HepG2 (cell line): ENCODE results near the gene DCDC1. TPM values are rescaled to one million over a fixed set of nuclear protein-coding genes. Genes with fewer than 3 reads are reported as not detected.

Experiments used
- CBFB ChIP-seq: sonication (generic); formaldehyde crosslinking; IDR thresholded peaks from 2 replicates; pipeline ENCODE4 v1.4.0; 2020; ENCODE audit warnings: missing genetic modification reagents
- IKZF4 ChIP-seq: sonication (generic); formaldehyde crosslinking; IDR thresholded peaks from 2 replicates; pipeline ENCODE4 v1.5.1; 2020; ENCODE audit warnings: borderline replicate concordance, mild to moderate bottlenecking, low read depth, missing genetic modification reagents; ENCODE audit errors: not compliant biosample characterization
- SMAD9 ChIP-seq: sonication (generic); formaldehyde crosslinking; IDR thresholded peaks from 2 replicates; pipeline ENCODE4 v1.5.1; 2020; ENCODE audit warnings: mild to moderate bottlenecking, missing genetic modification reagents
- TARDBP ChIP-seq: sonication (generic); formaldehyde crosslinking; IDR thresholded peaks from 2 replicates; pipeline ENCODE4 v1.8.0; 2022; ENCODE audit warnings: mild to moderate bottlenecking, missing genetic modification reagents
- ZC3H4 ChIP-seq: sonication (generic); formaldehyde crosslinking; IDR thresholded peaks from 2 replicates; pipeline ENCODE4 v1.4.0; 2020; ENCODE audit warnings: missing genetic modification reagents, borderline replicate concordance
- ZNF816 ChIP-seq: sonication (generic); formaldehyde crosslinking; IDR thresholded peaks from 2 replicates; pipeline ENCODE4 v1.8.0; 2022; ENCODE audit warnings: missing genetic modification reagents, mild to moderate bottlenecking, borderline replicate concordance
- polyA plus RNA-seq, 8 experiments: library from polyadenylated mRNA; depleted of rRNA in 3 of 8; stranded (reverse) in 7 of 8; unstranded in 1 of 8; fragments of >200 nt; fragmentation: Illumina TruSeq in 4 of 8; extraction: Trizol in 4 of 8; gene quantifications; 2 replicates each; pipeline versions ENCODE4 v1.2.1 to v1.2.3, GENCODE V29; 2011 to 2016; ENCODE audit warnings: low read depth in 4 of 8, missing spikeins in 1 of 8, mixed read lengths in 1 of 8; ENCODE audit not compliant: insufficient read depth in 1 of 8
- total RNA-seq, 5 experiments: library from RNA; depleted of rRNA; stranded (reverse); fragments of >200 nt; fragmentation: Illumina TruSeq; extraction: Trizol; gene quantifications; 2 replicates each; pipeline ENCODE4 v1.2.3, GENCODE V29; 2016; ENCODE audit warnings: low read depth in 1 of 5
- TF ChIP-seq, protein P1 (sequence below): sonication (generic); formaldehyde crosslinking; IDR thresholded peaks from 2 replicates; pipeline ENCODE4 v1.8.1; 2023; ENCODE audit warnings: missing genetic modification reagents, inconsistent platforms, borderline replicate concordance
- TF ChIP-seq, protein P2 (sequence below): sonication (generic); formaldehyde crosslinking; IDR thresholded peaks from 2 replicates; pipeline ENCODE4 v1.5.1; 2020; ENCODE audit warnings: mild to moderate bottlenecking, moderate library complexity, missing genetic modification reagents
- TF ChIP-seq, protein P3 (sequence below): sonication (generic); formaldehyde crosslinking; IDR thresholded peaks from 2 replicates; pipeline ENCODE4 v1.5.0; 2020; ENCODE audit warnings: missing genetic modification reagents

Gene DCDC1
- total and polyA plus RNA-seq, 2 of the 13 experiments (the other 11 are each of a cell fraction or from before 2014, with no cell fraction given), result 0.12 to 0.27 TPM

DNA sequence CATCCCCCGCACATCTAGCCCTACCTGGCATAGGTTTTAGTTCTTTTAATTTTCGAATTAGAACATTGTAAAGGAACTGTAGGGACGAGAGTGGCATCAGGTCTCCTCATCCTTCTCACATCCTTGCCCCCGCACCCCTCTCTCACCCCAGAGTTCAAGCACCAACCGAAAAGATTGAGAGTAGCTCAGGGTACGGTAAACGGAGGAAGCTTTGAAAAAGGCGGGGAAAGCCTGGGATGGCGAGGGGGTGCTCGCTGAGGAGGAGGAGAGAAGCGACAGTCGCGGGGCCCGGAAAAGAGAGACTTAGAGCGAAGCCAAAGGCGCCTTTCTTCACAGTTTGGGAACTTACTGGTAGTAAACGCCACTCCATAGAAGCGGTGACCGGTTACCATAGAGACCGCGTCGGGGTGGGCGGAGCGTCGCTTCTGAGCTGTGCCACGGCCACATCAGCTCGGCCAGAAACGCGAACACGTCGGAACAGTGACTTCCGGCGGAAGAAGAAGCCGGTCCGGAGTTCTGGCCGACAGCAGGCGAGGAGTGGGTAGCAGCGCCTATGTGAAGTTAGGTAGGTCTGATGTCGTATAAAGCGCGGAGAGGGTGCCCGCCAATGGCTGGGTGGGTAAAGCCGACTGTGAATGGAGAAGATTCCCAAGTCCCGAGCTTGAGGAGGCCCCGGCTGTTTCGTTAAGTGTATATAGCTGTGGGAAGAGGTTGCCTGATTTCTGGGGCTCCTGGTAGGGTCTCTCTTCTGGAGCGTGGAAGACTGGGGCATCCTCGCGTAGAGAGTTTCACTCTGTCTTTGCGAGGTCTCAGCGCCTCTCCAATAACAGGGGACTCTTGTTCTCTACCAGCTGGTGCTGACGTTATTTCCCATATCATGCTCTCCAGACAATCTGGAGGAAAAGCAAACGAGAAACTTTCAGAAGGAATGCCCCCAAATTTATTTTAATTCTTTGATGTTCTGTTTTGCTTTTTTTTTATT lies at the start of gene DCDC1, which contains the start of gene DNAJC24 (continued):
- TF ChIP-seq TARDBP (CRISPR knock-in tag), result peak; percentile 78
- TF ChIP-seq, protein P1, sequence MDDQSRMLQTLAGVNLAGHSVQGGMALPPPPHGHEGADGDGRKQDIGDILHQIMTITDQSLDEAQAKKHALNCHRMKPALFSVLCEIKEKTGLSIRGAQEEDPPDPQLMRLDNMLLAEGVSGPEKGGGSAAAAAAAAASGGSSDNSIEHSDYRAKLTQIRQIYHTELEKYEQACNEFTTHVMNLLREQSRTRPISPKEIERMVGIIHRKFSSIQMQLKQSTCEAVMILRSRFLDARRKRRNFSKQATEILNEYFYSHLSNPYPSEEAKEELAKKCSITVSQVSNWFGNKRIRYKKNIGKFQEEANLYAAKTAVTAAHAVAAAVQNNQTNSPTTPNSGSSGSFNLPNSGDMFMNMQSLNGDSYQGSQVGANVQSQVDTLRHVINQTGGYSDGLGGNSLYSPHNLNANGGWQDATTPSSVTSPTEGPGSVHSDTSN (CRISPR knock-in tag), result no peak
- peak; percentile 58; the same call in 1 of the 2 replicates for TF ChIP-seq CBFB (CRISPR knock-in tag)
- no peak for TF ChIP-seq ZC3H4 (CRISPR knock-in tag)
- TF ChIP-seq SMAD9 (CRISPR knock-in tag), result no peak
- TF ChIP-seq ZNF816 (CRISPR knock-in tag), result no peak
- TF ChIP-seq, protein P2, sequence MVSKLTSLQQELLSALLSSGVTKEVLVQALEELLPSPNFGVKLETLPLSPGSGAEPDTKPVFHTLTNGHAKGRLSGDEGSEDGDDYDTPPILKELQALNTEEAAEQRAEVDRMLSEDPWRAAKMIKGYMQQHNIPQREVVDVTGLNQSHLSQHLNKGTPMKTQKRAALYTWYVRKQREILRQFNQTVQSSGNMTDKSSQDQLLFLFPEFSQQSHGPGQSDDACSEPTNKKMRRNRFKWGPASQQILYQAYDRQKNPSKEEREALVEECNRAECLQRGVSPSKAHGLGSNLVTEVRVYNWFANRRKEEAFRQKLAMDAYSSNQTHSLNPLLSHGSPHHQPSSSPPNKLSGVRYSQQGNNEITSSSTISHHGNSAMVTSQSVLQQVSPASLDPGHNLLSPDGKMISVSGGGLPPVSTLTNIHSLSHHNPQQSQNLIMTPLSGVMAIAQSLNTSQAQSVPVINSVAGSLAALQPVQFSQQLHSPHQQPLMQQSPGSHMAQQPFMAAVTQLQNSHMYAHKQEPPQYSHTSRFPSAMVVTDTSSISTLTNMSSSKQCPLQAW, result peak; percentile 80
- TF ChIP-seq IKZF4 (CRISPR knock-in tag), result no peak
- TF ChIP-seq, protein P3, sequence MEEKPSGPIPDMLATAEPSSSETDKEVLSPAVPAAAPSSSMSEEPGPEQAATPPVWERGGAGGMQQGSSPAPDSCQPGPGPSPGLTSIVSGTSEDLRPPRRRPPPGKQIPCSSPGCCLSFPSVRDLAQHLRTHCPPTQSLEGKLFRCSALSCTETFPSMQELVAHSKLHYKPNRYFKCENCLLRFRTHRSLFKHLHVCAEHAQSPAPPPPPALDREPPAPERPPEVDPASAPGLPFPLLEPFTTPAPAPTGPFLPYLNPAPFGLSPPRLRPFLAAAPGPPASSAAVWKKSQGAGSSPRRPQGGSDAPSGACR, result no peak
